Cardiac fibroblast (primary cell): Measurements from ENCODE around the gene UBAP2.

Experiments used
- DNase-seq, 2 donors: peaks; one replicate each; pipeline versions ENCODE4 v3.0.0 to v3.0.0-alpha.2; 2010; ENCODE audit warnings: low read depth in 2 of 2
- H3K4me3 ChIP-seq, 2 donors: replicated peaks in 1 of 2; 1 replicate in 1 of 2; 2 replicates in 1 of 2; pipeline ENCODE4 v1.5.1; 2011; ENCODE audit warnings: low read depth in 2 of 2, low read length in 2 of 2, mild to moderate bottlenecking in 2 of 2, moderate library complexity in 1 of 2
- TF ChIP-seq, protein P1 (sequence below): IDR thresholded peaks from one replicate; pipeline ENCODE4 v1.5.1; 2011; ENCODE audit warnings: low read depth, mild to moderate bottlenecking, low read length, inconsistent platforms

The UBAP2 gene

DNA sequence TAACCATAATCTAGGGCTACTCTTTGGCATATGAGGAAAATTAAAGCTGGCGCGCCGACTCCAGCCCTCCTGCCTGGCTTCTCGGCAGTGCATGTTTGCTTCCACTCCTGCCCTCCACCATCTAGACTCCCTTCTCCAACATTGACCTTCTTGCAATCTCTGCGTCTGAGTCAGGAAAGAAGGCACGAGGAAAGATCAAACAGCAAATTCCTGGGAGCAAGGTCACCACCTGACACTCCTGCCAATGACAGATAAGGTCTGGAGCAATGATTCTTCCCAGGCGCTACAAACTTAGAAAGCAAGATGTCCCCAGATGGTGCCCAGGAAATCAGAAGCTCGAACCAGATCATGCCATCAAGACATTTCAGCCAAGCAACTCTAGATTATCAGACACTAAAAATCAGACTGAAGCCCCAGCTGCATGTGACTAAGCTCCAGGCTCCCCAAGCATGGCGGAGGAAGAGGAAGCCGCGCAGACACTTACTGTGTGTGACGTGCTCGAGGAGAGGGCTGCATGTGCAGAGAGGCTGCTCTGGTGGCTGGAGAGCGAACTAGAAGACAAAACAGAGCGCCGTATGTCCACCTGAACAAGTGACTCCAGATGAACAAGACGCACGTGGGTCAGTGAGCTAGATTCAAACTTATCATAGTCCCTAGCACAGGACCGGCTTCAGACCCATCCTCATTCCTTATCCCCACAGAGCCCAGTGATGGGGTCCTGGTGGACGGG is 116.4 kb downstream of the UBAP2 start:
- DNase-seq: no peak
- H3K4me3 ChIP-seq: no peak overlapping the region
- TF ChIP-seq, protein P1, sequence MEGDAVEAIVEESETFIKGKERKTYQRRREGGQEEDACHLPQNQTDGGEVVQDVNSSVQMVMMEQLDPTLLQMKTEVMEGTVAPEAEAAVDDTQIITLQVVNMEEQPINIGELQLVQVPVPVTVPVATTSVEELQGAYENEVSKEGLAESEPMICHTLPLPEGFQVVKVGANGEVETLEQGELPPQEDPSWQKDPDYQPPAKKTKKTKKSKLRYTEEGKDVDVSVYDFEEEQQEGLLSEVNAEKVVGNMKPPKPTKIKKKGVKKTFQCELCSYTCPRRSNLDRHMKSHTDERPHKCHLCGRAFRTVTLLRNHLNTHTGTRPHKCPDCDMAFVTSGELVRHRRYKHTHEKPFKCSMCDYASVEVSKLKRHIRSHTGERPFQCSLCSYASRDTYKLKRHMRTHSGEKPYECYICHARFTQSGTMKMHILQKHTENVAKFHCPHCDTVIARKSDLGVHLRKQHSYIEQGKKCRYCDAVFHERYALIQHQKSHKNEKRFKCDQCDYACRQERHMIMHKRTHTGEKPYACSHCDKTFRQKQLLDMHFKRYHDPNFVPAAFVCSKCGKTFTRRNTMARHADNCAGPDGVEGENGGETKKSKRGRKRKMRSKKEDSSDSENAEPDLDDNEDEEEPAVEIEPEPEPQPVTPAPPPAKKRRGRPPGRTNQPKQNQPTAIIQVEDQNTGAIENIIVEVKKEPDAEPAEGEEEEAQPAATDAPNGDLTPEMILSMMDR: no peak

DNA sequence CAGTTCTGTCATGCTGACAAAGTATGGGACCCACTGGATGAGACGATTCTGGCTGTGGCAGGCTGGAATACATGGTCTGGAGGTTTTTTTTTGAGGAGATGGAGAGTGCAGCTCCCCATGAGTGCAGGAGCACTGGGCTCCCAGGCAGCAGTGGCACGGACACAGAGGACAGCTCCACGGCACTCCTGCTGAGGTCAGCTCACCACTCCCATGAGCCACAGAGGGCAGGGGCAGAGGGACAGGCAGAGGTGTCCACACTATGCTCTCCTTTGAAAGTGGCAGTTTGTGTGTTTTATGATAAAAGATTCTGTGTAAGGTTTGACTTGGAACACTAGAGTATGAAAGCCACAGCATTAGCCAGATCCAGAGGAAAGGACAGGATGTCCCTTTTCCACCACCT is 117.4 kb downstream of the UBAP2 start:
- no peak overlapping the region for H3K4me3 ChIP-seq
- TF ChIP-seq, protein P1: no peak
- DNase-seq: no peak

DNA sequence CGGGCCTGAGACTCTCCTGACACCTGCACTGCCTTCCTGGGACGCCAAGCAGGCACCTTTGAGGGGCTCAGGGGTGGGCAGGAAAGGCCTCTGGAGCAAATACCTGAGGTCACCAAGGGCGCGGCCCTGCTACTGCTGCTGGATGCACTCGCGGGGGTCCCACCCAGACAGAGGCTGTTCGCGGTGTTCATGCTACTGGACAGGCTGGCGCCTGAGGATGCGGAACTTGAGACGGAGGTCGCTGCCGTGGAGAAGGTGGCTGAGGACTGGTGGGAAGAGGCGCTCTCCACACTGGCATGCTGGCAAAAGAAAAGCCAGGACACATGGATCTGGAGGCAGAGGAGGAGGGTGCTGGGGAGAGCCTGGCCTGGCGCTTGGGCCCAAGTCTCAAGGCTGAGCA is 121.0 kb downstream of the UBAP2 start:
- TF ChIP-seq, protein P1: no peak
- no peak for DNase-seq
- no peak overlapping the region for H3K4me3 ChIP-seq

DNA sequence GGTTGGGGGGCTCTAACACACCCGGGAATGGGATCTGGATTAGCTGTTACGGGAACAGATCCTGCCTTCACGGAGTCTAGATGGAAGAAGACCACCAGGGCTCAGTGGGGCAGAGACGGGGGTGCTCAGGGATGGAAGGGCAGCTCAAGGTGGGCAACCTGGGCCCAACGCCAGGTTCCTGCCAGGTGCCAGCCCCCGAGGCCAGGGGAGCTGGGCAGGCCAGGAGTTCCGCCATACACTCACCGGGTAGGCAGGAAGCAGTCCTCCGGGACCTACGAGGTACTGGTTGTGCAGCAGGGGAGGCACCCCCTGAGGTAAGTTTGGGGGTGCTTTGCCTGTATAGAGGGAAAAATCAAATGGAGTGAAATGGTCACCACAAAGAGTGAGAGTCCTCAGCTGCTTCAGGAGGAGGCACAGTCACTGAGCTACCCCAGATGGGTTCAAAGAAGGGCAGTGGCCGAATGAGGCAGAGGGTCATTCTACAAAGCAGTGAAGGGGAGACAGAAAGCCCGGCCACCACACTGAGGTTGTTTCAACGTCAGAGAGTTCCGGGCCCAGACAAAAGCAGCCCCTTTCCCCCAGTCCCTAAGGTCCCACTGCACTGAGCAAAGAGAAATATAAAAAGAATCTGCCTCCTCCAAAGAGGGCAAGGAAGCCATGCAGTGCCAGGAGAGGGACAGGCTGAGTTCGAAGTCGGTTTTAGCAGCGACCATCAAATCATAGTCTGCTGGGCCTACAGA is 121.8 kb downstream of the UBAP2 start:
- TF ChIP-seq, protein P1: no peak
- no peak overlapping the region for H3K4me3 ChIP-seq
- no peak for DNase-seq

DNA sequence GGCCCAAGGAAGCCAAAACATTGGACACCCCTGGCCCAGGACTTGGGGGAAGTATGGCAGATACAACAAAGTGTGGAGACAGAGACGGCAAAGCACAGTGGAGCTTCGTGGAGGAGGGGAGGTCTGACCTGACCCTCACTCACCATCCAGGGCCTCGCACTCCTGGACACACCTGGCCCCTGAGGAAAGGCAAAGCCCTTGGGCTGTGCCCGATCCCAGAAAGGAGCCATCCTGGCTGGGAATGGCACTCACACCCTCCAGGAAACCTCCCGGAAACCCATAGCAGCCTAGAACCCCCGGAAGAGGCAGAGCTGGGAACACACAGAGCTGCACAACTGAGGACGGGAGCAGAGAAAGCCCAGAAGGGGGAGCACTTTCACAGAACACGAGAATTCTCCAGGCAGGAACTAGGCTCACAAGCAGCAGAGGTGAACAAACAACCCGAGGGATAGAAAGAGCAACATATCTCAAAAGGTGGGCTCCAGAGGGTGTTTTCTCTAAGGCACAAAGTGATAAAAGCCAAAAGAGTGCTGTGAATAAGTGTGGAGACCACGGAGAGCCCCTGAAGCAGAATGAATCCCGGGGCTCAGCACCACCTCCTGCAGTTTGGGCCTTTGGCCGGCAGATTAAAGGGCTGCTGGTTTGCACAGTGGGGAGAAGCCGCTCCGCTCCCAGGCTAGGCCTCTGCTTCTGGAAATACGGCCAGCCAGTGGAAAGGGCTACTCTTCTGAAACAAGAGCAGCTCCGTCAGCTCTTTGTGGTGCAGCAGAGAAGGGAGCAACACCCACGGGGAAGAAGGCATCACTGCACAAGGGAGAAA is 123.5 kb downstream of the UBAP2 start:
- H3K4me3 ChIP-seq: no peak overlapping the region
- peak; percentile 69 to 72 for DNase-seq
- TF ChIP-seq, protein P1: peak; percentile 66

DNA sequence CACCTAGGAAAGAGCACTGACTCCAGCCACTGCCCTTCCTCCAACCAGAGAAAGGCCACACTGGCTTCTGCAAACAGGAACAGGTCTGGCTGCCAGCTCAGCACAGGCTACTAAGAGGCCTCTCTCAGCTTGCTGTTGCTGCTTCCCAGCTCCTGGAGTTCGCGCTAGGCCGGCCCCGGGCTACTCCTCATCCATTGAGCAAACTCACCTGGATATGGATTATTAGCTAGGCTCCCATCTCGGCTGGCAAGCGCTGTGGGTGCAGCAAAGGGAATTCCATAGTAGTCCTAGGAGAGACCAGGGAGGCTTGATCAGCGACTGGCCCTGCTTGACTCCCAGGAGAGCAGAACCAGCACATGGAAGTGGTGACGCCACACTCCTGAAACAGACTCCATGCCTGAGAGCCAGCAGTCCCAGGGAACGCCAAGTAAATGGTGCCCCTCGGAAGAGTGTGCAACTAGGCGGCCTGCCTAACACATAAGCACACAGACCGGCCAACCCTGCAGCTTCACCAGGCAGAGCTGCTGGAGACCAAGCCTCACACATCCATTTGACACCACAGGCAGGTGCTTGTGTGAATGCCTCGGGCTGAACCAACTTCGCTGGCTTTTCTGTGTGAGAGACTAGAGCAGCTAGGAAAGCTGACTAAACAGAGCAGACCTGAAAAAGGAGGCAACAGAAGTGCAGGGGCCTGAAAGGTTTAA is 124.5 kb downstream of the UBAP2 start:
- TF ChIP-seq, protein P1: no peak
- no peak for DNase-seq
- no peak overlapping the region for H3K4me3 ChIP-seq
